Left ventricle myocardium inferior (tissue), 1 donor: ENCODE data around the gene ZNF281. TPM values are rescaled to one million over a fixed set of nuclear protein-coding genes. Genes with fewer than 3 reads are reported as not detected.
"Not testable (repeated sequence)": the region's sequence is repeated elsewhere in the genome, so short reads cannot be mapped to it uniquely, and the experiment has no call there.

Experiments
- DNase-seq: peaks from one replicate; pipeline ENCODE4 v3.0.0-alpha.2; 2020
- H3K27ac ChIP-seq: fragments of 200-600 bp; replicated peaks from 2 replicates; pipeline ENCODE4 v1.8.0; 2021
- H3K27me3 ChIP-seq: fragments of 200-600 bp; 2 replicates; pipeline ENCODE4 v1.8.0; 2021; ENCODE audit warnings: low read depth
- H3K36me3 ChIP-seq: fragments of 200-600 bp; 2 replicates; pipeline ENCODE4 v1.8.0; 2021
- H3K4me1 ChIP-seq: fragments of 200-600 bp; 2 replicates; pipeline ENCODE4 v1.8.0; 2021
- H3K4me3 ChIP-seq: fragments of 200-600 bp; 2 replicates; pipeline ENCODE4 v1.8.0; 2021; ENCODE audit warnings: mild to moderate bottlenecking, moderate library complexity
- H3K9me3 ChIP-seq: fragments of 200-600 bp; replicated peaks from 2 replicates; pipeline ENCODE4 v1.8.0; 2021
- intact Hi-C: fragments of 100-400 bp; cut with micrococcal nuclease; formaldehyde crosslinking; loops from one replicate; pipeline ENCODE4 v1.11.0; 2022
- total RNA-seq: library from RNA; stranded (reverse); fragmentation: NEBNext Ultra II Directional; extraction: Animal tissue kit (Norgen Biotek cat#: 25700); gene quantifications from one replicate; pipeline ENCODE4 v1.2.1, GENCODE V29; 2021
- TF ChIP-seq, protein P1 (sequence below): fragments of 200-600 bp; IDR thresholded peaks from 2 replicates; pipeline ENCODE4 v1.8.0; 2021; ENCODE audit warnings: antibody characterized with exemption, mild to moderate bottlenecking, borderline replicate concordance
- donor health status: DM: no; HTN: yes; CAD: no; lungs with severe emphysema.

Gene ZNF281
- total RNA-seq, 1 donor from 2014 or later: 8.3 TPM

DNA sequence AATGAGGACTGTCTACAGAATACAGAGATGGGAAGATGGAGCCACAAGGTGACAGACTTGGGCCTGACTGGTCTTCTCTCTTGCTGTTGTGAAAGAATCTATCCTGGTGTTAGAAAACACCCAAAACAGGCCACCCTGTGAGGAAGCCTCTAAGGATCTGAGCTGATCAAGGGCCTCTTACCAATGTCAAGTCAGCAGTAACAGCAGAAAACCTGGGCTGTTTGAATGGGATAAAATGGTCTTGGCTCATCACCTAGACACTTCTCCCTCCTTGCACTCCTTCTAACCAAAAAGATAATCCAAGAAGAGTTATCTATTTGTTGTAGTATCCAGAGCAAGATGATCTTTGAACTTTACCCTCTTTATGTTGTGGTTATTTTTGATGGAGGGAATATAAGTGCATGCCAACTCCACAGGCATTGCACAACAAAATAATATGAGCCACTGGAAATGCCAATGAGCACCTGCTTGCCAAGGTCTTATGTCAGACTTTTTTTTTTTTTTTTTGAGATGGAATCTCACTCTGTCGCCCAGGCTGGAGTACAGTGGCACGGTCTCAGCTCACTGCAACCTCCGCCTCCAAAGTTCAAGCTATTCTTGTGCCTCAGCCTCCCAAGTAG lies 32.8 kb upstream of the ZNF281 start:
- Histone ChIP-seq H3K27me3 (no peaks in the 10 kb centered on the region), H3K4me3 (no peak overlapping the region), H3K9me3 (no peaks in the 10 kb centered on the region), H3K27ac (no peak overlapping the region), H3K4me1 (no peaks in the 10 kb centered on the region), H3K36me3 (no peaks in the 10 kb centered on the region)
- intact Hi-C loops: no loop called here
- TF ChIP-seq, protein P1, sequence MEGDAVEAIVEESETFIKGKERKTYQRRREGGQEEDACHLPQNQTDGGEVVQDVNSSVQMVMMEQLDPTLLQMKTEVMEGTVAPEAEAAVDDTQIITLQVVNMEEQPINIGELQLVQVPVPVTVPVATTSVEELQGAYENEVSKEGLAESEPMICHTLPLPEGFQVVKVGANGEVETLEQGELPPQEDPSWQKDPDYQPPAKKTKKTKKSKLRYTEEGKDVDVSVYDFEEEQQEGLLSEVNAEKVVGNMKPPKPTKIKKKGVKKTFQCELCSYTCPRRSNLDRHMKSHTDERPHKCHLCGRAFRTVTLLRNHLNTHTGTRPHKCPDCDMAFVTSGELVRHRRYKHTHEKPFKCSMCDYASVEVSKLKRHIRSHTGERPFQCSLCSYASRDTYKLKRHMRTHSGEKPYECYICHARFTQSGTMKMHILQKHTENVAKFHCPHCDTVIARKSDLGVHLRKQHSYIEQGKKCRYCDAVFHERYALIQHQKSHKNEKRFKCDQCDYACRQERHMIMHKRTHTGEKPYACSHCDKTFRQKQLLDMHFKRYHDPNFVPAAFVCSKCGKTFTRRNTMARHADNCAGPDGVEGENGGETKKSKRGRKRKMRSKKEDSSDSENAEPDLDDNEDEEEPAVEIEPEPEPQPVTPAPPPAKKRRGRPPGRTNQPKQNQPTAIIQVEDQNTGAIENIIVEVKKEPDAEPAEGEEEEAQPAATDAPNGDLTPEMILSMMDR: no peak
- no peak for DNase-seq

DNA sequence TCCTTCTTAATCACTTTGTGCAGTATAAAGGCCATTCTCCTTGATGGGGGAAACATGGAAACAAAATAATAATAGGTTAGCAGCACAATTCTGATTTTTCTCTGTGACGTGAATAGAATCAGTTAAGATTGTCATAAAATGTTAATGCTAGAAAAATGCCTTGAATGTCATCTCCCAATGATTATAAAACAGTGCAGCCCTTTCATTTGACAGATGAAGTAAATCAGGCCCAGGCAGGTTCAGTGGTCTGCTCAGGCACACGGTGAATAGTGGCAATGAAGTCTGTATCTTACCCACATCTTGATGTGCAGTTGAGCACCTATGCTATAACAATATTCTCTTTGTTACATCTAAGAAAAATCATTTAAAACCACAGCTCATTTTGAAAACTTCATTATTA lies 32.2 kb upstream of the ZNF281 start:
- Histone ChIP-seq H3K27ac (no peak overlapping the region), H3K9me3 (no peaks in the 10 kb centered on the region), H3K36me3 (no peaks in the 10 kb centered on the region), H3K27me3 (no peaks in the 10 kb centered on the region), H3K4me1 (no peaks in the 10 kb centered on the region), H3K4me3 (no peak overlapping the region)
- intact Hi-C loops: no loop called here
- no peak for DNase-seq
- TF ChIP-seq, protein P1: no peak

DNA sequence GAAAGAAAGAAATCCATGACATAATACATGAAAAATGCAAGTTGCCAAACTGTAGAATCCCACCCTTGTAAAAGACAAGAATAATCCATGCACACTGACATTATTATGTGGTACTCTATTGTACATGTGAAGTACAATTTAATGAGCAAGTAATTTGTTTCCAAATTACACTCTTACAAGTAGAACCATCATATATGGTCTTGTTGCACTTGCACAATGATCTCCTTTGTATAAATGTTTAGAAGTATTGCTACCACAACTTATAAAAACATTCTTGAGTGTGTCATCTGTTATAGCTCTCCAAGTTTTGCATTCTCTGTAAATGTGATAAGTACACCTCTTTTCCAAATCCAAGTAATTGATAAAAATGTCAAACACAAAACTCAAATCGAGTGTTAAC lies 29.1 kb upstream of the ZNF281 start:
- no peaks in the 10 kb centered on the region for H3K9me3 ChIP-seq
- no peak overlapping the region for H3K27ac ChIP-seq
- no peaks in the 10 kb centered on the region for H3K4me1 ChIP-seq
- no peak overlapping the region for H3K4me3 ChIP-seq
- intact Hi-C loops: no loop called here
- H3K36me3 ChIP-seq: no peaks in the 10 kb centered on the region
- TF ChIP-seq, protein P1: no peak
- DNase-seq: no peak
- no peaks in the 10 kb centered on the region for H3K27me3 ChIP-seq

DNA sequence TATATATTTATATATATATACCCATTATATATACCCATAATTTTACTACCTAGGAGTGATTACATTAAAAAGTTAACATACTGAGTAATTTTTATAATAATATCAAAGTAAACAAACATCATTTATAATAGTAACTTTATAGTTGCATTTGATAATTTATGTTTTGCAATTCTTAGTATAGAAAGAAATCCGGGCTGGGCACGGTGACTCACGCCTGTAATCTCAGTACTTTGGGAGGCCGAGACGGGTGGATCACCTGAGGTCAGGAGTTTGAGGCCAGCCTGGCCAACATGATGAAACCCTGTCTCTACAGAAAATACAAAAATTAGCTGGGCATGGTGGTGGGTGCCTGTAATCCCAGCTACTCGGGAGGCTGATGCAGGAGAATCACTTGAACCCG lies 28.6 kb upstream of the ZNF281 start:
- DNase-seq, H3K36me3 ChIP-seq, H3K27me3 ChIP-seq, H3K4me1 ChIP-seq, intact Hi-C loops, H3K9me3 ChIP-seq, H3K27ac ChIP-seq, H3K4me3 ChIP-seq: not testable (repeated sequence)

DNA sequence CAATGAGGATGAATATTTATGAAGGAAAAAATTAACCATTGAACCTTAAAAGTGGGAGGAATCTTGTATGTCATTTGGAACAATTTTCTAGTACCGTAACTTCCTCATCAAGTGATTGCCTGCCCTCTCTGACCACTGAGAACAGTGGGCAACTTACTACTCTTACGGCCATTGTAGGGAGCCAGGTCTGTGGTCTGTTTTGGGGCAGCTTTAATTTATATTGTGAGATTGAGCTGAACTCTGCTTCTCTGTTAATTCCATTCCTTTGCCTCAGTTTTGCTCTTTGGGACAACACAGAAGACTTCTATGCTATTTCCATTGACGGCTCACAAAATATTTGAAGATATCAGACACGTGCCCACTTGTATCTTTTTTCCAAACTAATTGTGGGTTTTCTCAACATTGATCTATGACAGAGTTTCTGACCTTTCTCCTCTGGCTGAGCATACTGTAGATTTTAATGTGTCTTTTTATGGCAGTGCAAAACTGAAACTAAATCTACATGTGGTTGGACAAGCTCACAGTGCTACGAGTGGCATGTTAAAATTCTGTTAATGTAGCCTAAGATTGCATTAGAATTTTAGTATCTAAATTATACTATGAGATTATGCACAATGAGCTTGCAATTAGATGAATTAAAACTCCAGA lies 27.8 kb upstream of the ZNF281 start:
- DNase-seq: no peak
- intact Hi-C loops: no loop called here
- Histone ChIP-seq H3K27ac (no peak overlapping the region), H3K4me1 (no peaks in the 10 kb centered on the region), H3K36me3 (no peaks in the 10 kb centered on the region), H3K27me3 (no peaks in the 10 kb centered on the region), H3K4me3 (no peak overlapping the region), H3K9me3 (no peaks in the 10 kb centered on the region)
- TF ChIP-seq, protein P1: no peak

DNA sequence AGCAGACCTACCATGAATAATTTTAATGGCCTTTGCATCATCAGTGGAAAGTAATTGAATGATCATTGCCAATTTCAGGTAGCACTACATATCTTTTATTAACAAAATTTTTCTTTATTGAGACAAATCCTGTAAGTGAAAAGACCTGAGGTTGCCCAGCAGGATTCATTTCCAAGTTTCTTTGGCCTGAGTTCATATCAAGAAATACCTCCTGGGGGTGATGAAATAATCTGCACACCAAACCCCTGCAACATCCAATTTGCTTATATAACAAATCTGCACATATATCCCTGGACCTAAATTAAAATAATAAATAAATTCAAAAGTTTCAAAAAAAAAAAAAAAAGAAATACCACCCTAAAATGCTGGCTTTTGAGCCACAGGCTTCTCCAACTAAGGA lies 27.3 kb upstream of the ZNF281 start:
- Histone ChIP-seq H3K4me1 (no peaks in the 10 kb centered on the region), H3K9me3 (no peaks in the 10 kb centered on the region), H3K36me3 (no peaks in the 10 kb centered on the region), H3K4me3 (no peak overlapping the region), H3K27ac (no peak overlapping the region), H3K27me3 (no peaks in the 10 kb centered on the region)
- no peak for DNase-seq
- intact Hi-C loops: no loop called here
- TF ChIP-seq, protein P1: no peak
